GM12891 (cell line): ENCODE measurements around the gene RAB19.

Experiments
- POLR2A ChIP-seq: IDR thresholded peaks from 2 replicates; pipeline ENCODE4 v1.6.1; 2011; ENCODE audit warnings: low read depth, low read length, control low read depth
- POLR2AphosphoS5 ChIP-seq: IDR thresholded peaks from 2 replicates; pipeline ENCODE4 v1.6.1; 2011; ENCODE audit warnings: low read depth, low read length, control low read depth
- TAF1 ChIP-seq: IDR thresholded peaks from 2 replicates; pipeline ENCODE4 v1.6.1; 2011; ENCODE audit warnings: low read depth, low read length, control low read depth

GRCh38 chr7:140360697-140361229, 43.1 kb upstream of the RAB19 start:
- TF ChIP-seq POLR2A = no peak
- no peak for TF ChIP-seq TAF1
- TF ChIP-seq POLR2AphosphoS5 = no peak
